ENCODE data around the gene CENPS.
A peak's percentile ranks its signal among the peaks of the same experiment; 100 is the strongest.

Gene CENPS

DNA sequence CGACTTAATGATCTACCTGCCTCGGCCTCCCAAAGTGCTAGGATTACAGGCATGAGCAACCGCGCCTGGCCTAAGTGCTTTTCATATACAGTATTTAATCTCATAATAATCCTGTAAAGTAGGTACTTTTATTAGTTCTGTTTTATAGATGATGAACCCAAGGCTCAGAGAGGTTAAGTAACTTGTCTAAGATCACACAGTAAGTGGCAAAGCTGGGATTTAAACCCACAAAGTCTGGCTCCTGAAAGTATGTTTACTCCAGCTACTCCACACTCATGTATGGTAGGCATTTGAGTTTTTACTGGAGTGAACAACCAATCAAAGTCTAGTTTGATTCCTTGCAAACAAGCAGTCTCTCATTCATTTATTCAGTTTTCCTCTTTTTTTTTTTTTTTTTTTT is 39.8 kb downstream of the CENPS start:
- Histone ChIP-seq H3K79me1 (ENCODE audit: low read depth, low read length) (no peaks in the 10 kb centered on the region), H2BK5ac (ENCODE audit: low read length) (no peak overlapping the region), H2AK5ac (ENCODE audit: low read depth, low read length) (no peak overlapping the region), H3K14ac (ENCODE audit: low read length) (no peak overlapping the region), H2BK120ac (ENCODE audit: low read depth, low read length) (no peak overlapping the region), H3K27ac (replicated peaks; ENCODE audit: low read length) (no peak overlapping the region), H3K18ac (ENCODE audit: low read length) (no peak overlapping the region), H3K4me2 (ENCODE audit: insufficient read depth, low read length, poor library complexity, severe bottlenecking) (no peak overlapping the region), H3K4ac (ENCODE audit: low read length) (no peak overlapping the region), H2BK15ac (ENCODE audit: low read length) (no peak overlapping the region), H4K91ac (ENCODE audit: low read depth, low read length, poor library complexity) (no peak overlapping the region), H3K9me3 (replicated peaks in 1 of 2; ENCODE audit: control insufficient read depth in 2 of 2, insufficient read depth in 1 of 2, low read depth in 1 of 2, low read length in 2 of 2) (no peaks in the 10 kb centered on the region), H4K8ac (ENCODE audit: low read depth, low read length) (no peak overlapping the region), H3K23ac (ENCODE audit: low read depth, low read length, poor library complexity) (no peak overlapping the region), H3K4me1 (ENCODE audit: control insufficient read depth in 2 of 2, insufficient read depth in 1 of 2, low read depth in 1 of 2, low read length in 2 of 2) (peaks cover 1 to 7% of the 10 kb centered on the region in 2 donors), H3K36me3 (replicated peaks in 1 of 2; ENCODE audit: control insufficient read depth in 2 of 2, insufficient read depth in 2 of 2, low read length in 2 of 2) (peaks cover 22 to 42% of the 10 kb centered on the region in 2 donors), H3K4me3 (ENCODE audit: low read length in 2 of 2) (no peak overlapping the region), H2BK12ac (ENCODE audit: low read length) (no peak overlapping the region), H3K9ac (ENCODE audit: low read depth, low read length, poor library complexity) (no peak overlapping the region), H2AFZ (ENCODE audit: low read length) (no peak overlapping the region), H3K27me3 (ENCODE audit: control insufficient read depth in 3 of 3, insufficient read depth in 3 of 3, low read depth in 1 of 3, low read length in 3 of 3) (no peaks in the 10 kb centered on the region)
- no CpG with 5 or more reads among the region's 4 CpGs for whole genome bisulfite sequencing, 2 donors (ENCODE audit: extremely low coverage in 2 of 2, insufficient read length in 2 of 2, insufficient replicate concordance in 1 of 2)
- DNase-seq (ENCODE audit: low spot score), result no peak

DNA sequence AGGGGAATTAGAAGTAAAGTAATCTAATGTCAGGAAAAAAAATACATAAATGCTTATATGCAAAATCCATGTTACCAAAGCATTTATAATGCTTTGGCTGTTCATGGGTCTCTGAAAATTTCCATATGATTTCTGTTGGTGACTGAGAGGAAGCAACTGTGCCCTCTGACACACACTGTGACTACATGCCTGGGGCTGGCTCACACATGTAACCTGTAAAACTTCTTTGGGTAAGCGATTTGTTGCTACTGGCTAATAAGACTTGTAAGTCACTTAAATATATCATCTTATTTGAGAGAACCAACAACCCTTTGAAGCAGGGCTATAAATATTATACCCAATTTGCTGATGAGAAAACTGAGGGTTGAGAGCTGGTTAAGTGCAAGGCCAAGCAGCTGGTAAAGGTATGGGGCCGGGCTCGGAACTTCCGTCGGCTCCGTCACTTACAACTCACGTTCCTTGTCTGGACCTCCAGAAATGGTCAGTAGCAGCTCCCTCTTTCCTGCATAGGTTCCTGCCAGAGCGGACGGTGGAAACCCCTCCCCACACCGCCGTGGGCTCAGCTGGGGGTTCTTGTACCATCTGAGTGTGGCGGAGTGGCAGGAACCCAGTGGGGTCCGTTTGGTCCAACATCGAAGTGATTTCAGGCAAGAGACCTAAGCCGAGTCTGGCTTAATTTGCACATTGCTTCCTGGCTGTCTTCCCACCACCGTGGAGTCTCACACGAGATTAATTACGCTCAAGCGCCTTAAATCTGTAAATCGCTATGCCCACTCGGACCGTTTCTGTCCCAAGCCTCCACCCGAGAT is 41.4 kb downstream of the CENPS start:
- Histone ChIP-seq H3K23ac (ENCODE audit: low read depth, low read length, poor library complexity) (no peak overlapping the region), H4K8ac (ENCODE audit: low read depth, low read length) (no peak overlapping the region), H3K79me1 (ENCODE audit: low read depth, low read length) (no peaks in the 10 kb centered on the region), H3K18ac (ENCODE audit: low read length) (peak overlapping the region; percentile 94), H2BK120ac (ENCODE audit: low read depth, low read length) (no peak overlapping the region), H2BK5ac (ENCODE audit: low read length) (peak overlapping the region; percentile 26), H3K36me3 (replicated peaks in 1 of 2; ENCODE audit: control insufficient read depth in 2 of 2, insufficient read depth in 2 of 2, low read length in 2 of 2) (peaks cover 19 to 26% of the 10 kb centered on the region in 2 donors), H3K4me1 (ENCODE audit: control insufficient read depth in 2 of 2, insufficient read depth in 1 of 2, low read depth in 1 of 2, low read length in 2 of 2) (peaks cover 1 to 16% of the 10 kb centered on the region in 2 donors), H3K4ac (ENCODE audit: low read length) (no peak overlapping the region), H2AK5ac (ENCODE audit: low read depth, low read length) (peak overlapping the region; percentile 16), H2BK15ac (ENCODE audit: low read length) (no peak overlapping the region), H3K14ac (ENCODE audit: low read length) (peak overlapping the region; percentile 42), H3K4me3 (ENCODE audit: low read length in 2 of 2) (peak overlapping the region; percentile 80 to 90), H3K27me3 (ENCODE audit: control insufficient read depth in 3 of 3, insufficient read depth in 3 of 3, low read depth in 1 of 3, low read length in 3 of 3) (no peaks in the 10 kb centered on the region), H3K9me3 (replicated peaks in 1 of 2; ENCODE audit: control insufficient read depth in 2 of 2, insufficient read depth in 1 of 2, low read depth in 1 of 2, low read length in 2 of 2) (no peaks in the 10 kb centered on the region), H2BK12ac (ENCODE audit: low read length) (no peak overlapping the region), H3K4me2 (ENCODE audit: insufficient read depth, low read length, poor library complexity, severe bottlenecking) (peak overlapping the region; percentile 65), H3K27ac (replicated peaks; ENCODE audit: low read length) (peak overlapping the region; percentile 59), H2AFZ (ENCODE audit: low read length) (peak overlapping the region; percentile 97), H3K9ac (ENCODE audit: low read depth, low read length, poor library complexity) (peak overlapping the region; percentile 84), H4K91ac (ENCODE audit: low read depth, low read length, poor library complexity) (no peak overlapping the region)
- no CpG with 5 or more reads among the region's 23 CpGs for WGBS, 2 donors (ENCODE audit: extremely low coverage in 2 of 2, insufficient read length in 2 of 2, insufficient replicate concordance in 1 of 2)
- no peak for DNase-seq (ENCODE audit: low spot score)

- Histone ChIP-seq H3K9me3 (replicated peaks in 1 of 2; ENCODE audit: control insufficient read depth in 2 of 2, insufficient read depth in 1 of 2, low read depth in 1 of 2, low read length in 2 of 2) (no peaks in the 10 kb centered on the region), H3K79me1 (ENCODE audit: low read depth, low read length) (no peaks in the 10 kb centered on the region), H4K91ac (ENCODE audit: low read depth, low read length, poor library complexity) (no peak within 1 kb of the TSS), H2BK120ac (ENCODE audit: low read depth, low read length) (no peak within 1 kb of the TSS), H3K4me3 (ENCODE audit: low read length in 2 of 2) (peak within 1 kb of the TSS; percentile 80 to 90), H2AK5ac (ENCODE audit: low read depth, low read length) (peak within 1 kb of the TSS; percentile 16), H3K9ac (ENCODE audit: low read depth, low read length, poor library complexity) (peak within 1 kb of the TSS; percentile 84), H3K23ac (ENCODE audit: low read depth, low read length, poor library complexity) (peak within 1 kb of the TSS; percentile 38), H3K27me3 (ENCODE audit: control insufficient read depth in 3 of 3, insufficient read depth in 3 of 3, low read depth in 1 of 3, low read length in 3 of 3) (no peaks in the 10 kb centered on the region), H2BK15ac (ENCODE audit: low read length) (no peak within 1 kb of the TSS), H2BK5ac (ENCODE audit: low read length) (peak within 1 kb of the TSS; percentile 26), H4K8ac (ENCODE audit: low read depth, low read length) (no peak within 1 kb of the TSS), H3K36me3 (replicated peaks in 1 of 2; ENCODE audit: control insufficient read depth in 2 of 2, insufficient read depth in 2 of 2, low read length in 2 of 2) (peaks cover 16 to 22% of the 10 kb centered on the region in 2 donors), H2BK12ac (ENCODE audit: low read length) (no peak within 1 kb of the TSS), H3K14ac (ENCODE audit: low read length) (peak within 1 kb of the TSS; percentile 42), H3K4me2 (ENCODE audit: insufficient read depth, low read length, poor library complexity, severe bottlenecking) (peak within 1 kb of the TSS; percentile 65), H3K18ac (ENCODE audit: low read length) (peak within 1 kb of the TSS; percentile 94), H3K4me1 (ENCODE audit: control insufficient read depth in 2 of 2, insufficient read depth in 1 of 2, low read depth in 1 of 2, low read length in 2 of 2) (peaks cover 1 to 16% of the 10 kb centered on the region in 2 donors), H3K27ac (replicated peaks; ENCODE audit: low read length) (peak within 1 kb of the TSS; percentile 59), H3K4ac (ENCODE audit: low read length) (no peak within 1 kb of the TSS), H2AFZ (ENCODE audit: low read length) (peak within 1 kb of the TSS; percentile 97)
- no CpG with 5 or more reads among the region's 59 CpGs for WGBS, 2 donors (ENCODE audit: extremely low coverage in 2 of 2, insufficient read length in 2 of 2, insufficient replicate concordance in 1 of 2)
- peak; percentile 92 for DNase-seq (ENCODE audit: low spot score)
Observed at GRCh38 chr1:10472220-10473144, 42.2 kb downstream of the CENPS start, which contains the start of gene DFFA. TSS of gene DFFA (minus strand) at chr1:10472529. CDS start at chr1:10472458, 71 bp downstream.

Data from neuronal stem cell (in vitro differentiated cells).